Measurements from ENCODE around the gene UVRAG. TPM values are rescaled to one million over a fixed set of nuclear protein-coding genes. Genes with fewer than 3 reads are reported as not detected.

The UVRAG gene
- total RNA-seq, 4 donors from 2014 or later: 16.6 to 22.1 (median 19.3) TPM

DNA sequence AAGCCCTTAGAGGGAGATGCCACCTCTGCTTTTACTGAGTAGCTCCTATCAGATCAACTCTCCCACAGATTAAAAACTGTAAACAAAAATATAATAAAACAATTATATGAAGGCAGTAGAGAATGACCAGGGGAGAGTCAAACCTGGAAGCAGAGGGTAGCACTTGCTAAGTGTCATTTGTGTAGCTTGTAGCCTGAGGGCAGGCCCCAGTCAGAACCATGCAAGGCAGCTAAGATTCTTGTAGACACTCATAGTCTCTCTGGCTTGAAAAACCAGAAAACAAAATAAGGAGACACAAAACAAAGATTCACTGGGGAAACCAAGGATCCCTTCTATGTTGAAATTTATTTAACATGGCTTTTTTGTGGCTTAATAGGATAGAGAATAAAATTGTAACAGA is 280.9 kb downstream of the UVRAG start:
- TF ChIP-seq POLR2A (IDR thresholded peaks at IDR 0.05): no peak
- no peak for TF ChIP-seq CTCF (IDR thresholded peaks at IDR 0.05 in 4 of 5, conservative IDR thresholded peaks at IDR 0.05 in 1 of 5)
- Histone ChIP-seq H3K4me3 (no peak overlapping the region), H3K36me3 (no peaks in the 10 kb centered on the region), H3K27me3 (no peaks in the 10 kb centered on the region), H3K9me3 (no peaks in the 10 kb centered on the region), H3K4me1 (peaks cover 0 to 3% of the 10 kb centered on the region in 2 donors), H3K27ac (no peak overlapping the region)
- intact Hi-C loops (cut with DNase I; ENCODE audit: low total_unique reads): no loop called here
- in situ Hi-C loops (cut with MboI; ENCODE audit: low sequenced_read_pairs in 4 of 4): no loop called here
- no peak for ATAC-seq
- DNase-seq: no peak

- DNase-seq: no peak
- H3K27me3 ChIP-seq: no peaks in the 10 kb centered on the region
- H3K27ac ChIP-seq: no peak overlapping the region
- no peak for TF ChIP-seq CTCF (IDR thresholded peaks at IDR 0.05 in 4 of 5, conservative IDR thresholded peaks at IDR 0.05 in 1 of 5)
- no peak for TF ChIP-seq POLR2A (IDR thresholded peaks at IDR 0.05)
- no peaks in the 10 kb centered on the region for H3K9me3 ChIP-seq
- no peak overlapping the region for H3K4me3 ChIP-seq
- intact Hi-C loops (cut with DNase I; ENCODE audit: low total_unique reads) (no loop called here), in situ Hi-C loops (cut with MboI; ENCODE audit: low sequenced_read_pairs in 4 of 4) (no loop called here)
- H3K36me3 ChIP-seq: no peaks in the 10 kb centered on the region
- peaks cover 0 to 3% of the 10 kb centered on the region in 2 donors for H3K4me1 ChIP-seq
- no peak for ATAC-seq
Observed at GRCh38 chr11:76096552-76096951, 281.5 kb downstream of the UVRAG start.

GRCh38 chr11:76102802-76103201 is 287.8 kb downstream of the UVRAG start:
- Histone ChIP-seq H3K27me3 (no peaks in the 10 kb centered on the region), H3K9me3 (no peaks in the 10 kb centered on the region), H3K27ac (no peak overlapping the region), H3K36me3 (no peaks in the 10 kb centered on the region), H3K4me3 (no peak overlapping the region), H3K4me1 (peaks cover 0 to 5% of the 10 kb centered on the region in 2 donors)
- ATAC-seq (no peak), DNase-seq (no peak)
- in situ Hi-C loops (cut with MboI; ENCODE audit: low sequenced_read_pairs in 4 of 4): no loop called here
- intact Hi-C loops (cut with DNase I; ENCODE audit: low total_unique reads): no loop called here
- TF ChIP-seq POLR2A (IDR thresholded peaks at IDR 0.05) (no peak), CTCF (IDR thresholded peaks at IDR 0.05 in 4 of 5, conservative IDR thresholded peaks at IDR 0.05 in 1 of 5) (no peak)

- Histone ChIP-seq H3K4me1 (peaks cover 0 to 5% of the 10 kb centered on the region in 2 donors), H3K36me3 (no peaks in the 10 kb centered on the region), H3K9me3 (no peaks in the 10 kb centered on the region), H3K27me3 (no peaks in the 10 kb centered on the region), H3K4me3 (no peak overlapping the region), H3K27ac (no peak overlapping the region)
- in situ Hi-C loops (cut with MboI; ENCODE audit: low sequenced_read_pairs in 4 of 4): no loop called here
- intact Hi-C loops (cut with DNase I; ENCODE audit: low total_unique reads): no loop called here
- ATAC-seq: no peak
- DNase-seq: no peak
- no peak for TF ChIP-seq POLR2A (IDR thresholded peaks at IDR 0.05)
- no peak for TF ChIP-seq CTCF (IDR thresholded peaks at IDR 0.05 in 4 of 5, conservative IDR thresholded peaks at IDR 0.05 in 1 of 5)
Observed at GRCh38 chr11:76103460-76103859, 288.4 kb downstream of the UVRAG start.

DNA sequence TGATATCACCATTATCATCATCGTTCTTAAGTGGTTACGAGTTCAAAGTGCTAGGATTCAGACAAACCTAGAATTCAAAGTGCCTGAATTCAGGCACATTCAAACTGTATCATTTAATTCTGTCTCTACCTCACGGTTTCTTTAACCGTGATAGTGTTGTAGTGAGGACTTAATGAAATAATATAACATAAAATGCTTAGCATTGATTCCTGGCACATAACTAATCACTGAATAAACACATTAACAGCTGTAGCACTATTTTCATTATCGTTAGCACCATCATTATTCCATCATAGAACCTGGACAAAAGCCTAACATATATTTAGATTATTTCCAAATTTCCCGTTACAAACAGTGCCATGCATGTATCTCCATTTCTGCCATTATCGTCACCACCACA is 289.3 kb downstream of the UVRAG start:
- Histone ChIP-seq H3K9me3 (no peaks in the 10 kb centered on the region), H3K4me1 (peaks cover 0 to 5% of the 10 kb centered on the region in 2 donors), H3K36me3 (no peaks in the 10 kb centered on the region), H3K4me3 (no peak overlapping the region), H3K27ac (no peak overlapping the region), H3K27me3 (no peaks in the 10 kb centered on the region)
- TF ChIP-seq POLR2A (IDR thresholded peaks at IDR 0.05): no peak
- TF ChIP-seq CTCF (IDR thresholded peaks at IDR 0.05 in 4 of 5, conservative IDR thresholded peaks at IDR 0.05 in 1 of 5): no peak
- in situ Hi-C loops (cut with MboI; ENCODE audit: low sequenced_read_pairs in 4 of 4) (no loop called here), intact Hi-C loops (cut with DNase I; ENCODE audit: low total_unique reads) (no loop called here)
- no peak for DNase-seq
- no peak for ATAC-seq

All from gastrocnemius medialis (tissue), 4 donors.